Small intestine (tissue), 7 donors: ENCODE data around the gene ANKRD2. TPM values are rescaled to one million over a fixed set of nuclear protein-coding genes. Genes with fewer than 3 reads are reported as not detected.

Experiments
- DNase-seq, 2 donors: peaks; one replicate each; pipeline versions ENCODE4 v3.0.0 to v3.0.0-alpha.2; 2013
- FAIRE-seq: peaks from 2 replicates; lab custom pipeline; 2012; peaks lifted over from hg19 to GRCh38; lab: Jason Lieb, UNC
- H3K27ac ChIP-seq, 3 donors: one replicate each; pipeline ENCODE4 v1.5.1; 2013; ENCODE audit warnings: low read length in 2 of 3, mild to moderate bottlenecking in 2 of 3, control low read depth in 1 of 3, inconsistent platforms in 1 of 3, low read depth in 1 of 3, moderate library complexity in 1 of 3
- H3K27me3 ChIP-seq, 3 donors: one replicate each; pipeline ENCODE4 v1.6.1; 2013; ENCODE audit warnings: low read length in 3 of 3, inconsistent platforms in 1 of 3; ENCODE audit not compliant: control insufficient read depth in 3 of 3, insufficient read depth in 3 of 3
- H3K36me3 ChIP-seq, 3 donors: one replicate each; pipeline ENCODE4 v1.6.1; 2013; ENCODE audit warnings: low read length in 3 of 3, inconsistent platforms in 1 of 3, low read depth in 1 of 3, mild to moderate bottlenecking in 1 of 3, moderate library complexity in 1 of 3; ENCODE audit not compliant: control insufficient read depth in 3 of 3, insufficient read depth in 2 of 3
- H3K4me1 ChIP-seq, 3 donors: one replicate each; pipeline ENCODE4 v1.6.1; 2013; ENCODE audit warnings: low read length in 2 of 3, inconsistent platforms in 1 of 3, low read depth in 1 of 3, mild to moderate bottlenecking in 1 of 3, moderate library complexity in 1 of 3; ENCODE audit not compliant: control insufficient read depth in 3 of 3, insufficient read depth in 2 of 3
- H3K4me3 ChIP-seq, 3 donors: one replicate each; pipeline ENCODE4 v1.5.1; 2013; ENCODE audit warnings: low read length in 3 of 3, control low read depth in 1 of 3, inconsistent platforms in 1 of 3, low read depth in 1 of 3, mild to moderate bottlenecking in 1 of 3, moderate library complexity in 1 of 3
- H3K9me3 ChIP-seq, 2 donors: one replicate each; pipeline ENCODE4 v1.6.1; 2013; ENCODE audit warnings: low read depth in 1 of 2, low read length in 1 of 2; ENCODE audit not compliant: control insufficient read depth in 2 of 2, insufficient read depth in 1 of 2
- WGBS, 3 donors: extraction: QIAGEN DNeasy Blood & Tissue Kit; methylation state at CpG; one replicate each; pipeline ENCODE4 v1.1.7; 2013; 5-methylcytosine and 5-hydroxymethylcytosine counted together
- polyA plus RNA-seq, 4 donors: library from polyadenylated mRNA; stranded (reverse) in 3 of 4; unstranded in 1 of 4; fragments of 200-250 nt in 3 of 4; fragments of 120-200 nt in 1 of 4; gene quantifications; one replicate each; pipeline versions ENCODE4 v1.2.1 to v1.2.3, GENCODE V29; 2013
- donor health status: healthy with polysubstance abuse.
- donor health status: control.
- donor health status: control.
- donor health status: Bipolar disorder and iron deficiency.
- donor health status: healthy.

Gene ANKRD2
- polyA plus RNA-seq, 4 donors = 0.04 to 8.6 (median 2.0) TPM

DNA sequence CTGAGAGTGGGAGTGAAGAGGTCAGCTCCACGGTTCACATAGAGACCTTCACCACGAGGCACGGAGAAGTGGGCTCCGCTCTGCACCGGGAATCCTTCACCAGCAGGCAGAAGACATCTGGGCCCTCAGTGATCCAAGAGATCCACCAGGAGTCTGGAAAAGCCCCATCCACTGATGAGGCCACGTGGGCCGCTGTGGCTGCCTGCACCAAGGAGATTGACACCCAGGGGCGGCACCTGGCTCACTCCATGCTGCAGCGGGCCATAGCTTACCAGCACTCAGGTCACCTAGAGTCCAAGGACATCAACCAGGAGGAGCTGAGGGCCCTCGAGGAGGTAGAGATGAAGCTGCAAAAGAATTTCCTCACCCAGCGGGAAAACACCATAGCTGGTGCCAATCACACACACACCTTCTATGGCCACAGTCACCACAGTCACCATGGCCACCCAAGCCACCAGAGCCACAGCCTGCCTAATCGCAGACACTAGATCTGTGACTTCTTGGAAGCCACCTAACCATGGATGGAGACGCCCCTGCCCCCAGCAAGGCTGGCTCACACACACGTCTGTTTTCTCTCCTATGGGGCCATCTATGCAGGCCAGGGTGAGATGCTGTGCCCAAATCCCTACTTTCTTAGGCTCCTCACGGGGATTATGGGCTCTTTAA lies 17.6 kb downstream of the ANKRD2 start:
- WGBS, 3 donors = 80 to 86% (median 86%) methylated on average over 15 of the region's 15 CpGs
- DNase-seq (no peak), FAIRE-seq (no peak)
- no peaks in the 10 kb centered on the region for H3K27me3 ChIP-seq
- H3K4me3 ChIP-seq = no peak overlapping the region
- peaks cover 0 to 7% (median 0%) of the 10 kb centered on the region in 3 donors for H3K36me3 ChIP-seq
- H3K4me1 ChIP-seq = peaks cover 0 to 14% (median 0%) of the 10 kb centered on the region in 3 donors
- no peak overlapping the region for H3K27ac ChIP-seq
- H3K9me3 ChIP-seq = no peaks in the 10 kb centered on the region

DNA sequence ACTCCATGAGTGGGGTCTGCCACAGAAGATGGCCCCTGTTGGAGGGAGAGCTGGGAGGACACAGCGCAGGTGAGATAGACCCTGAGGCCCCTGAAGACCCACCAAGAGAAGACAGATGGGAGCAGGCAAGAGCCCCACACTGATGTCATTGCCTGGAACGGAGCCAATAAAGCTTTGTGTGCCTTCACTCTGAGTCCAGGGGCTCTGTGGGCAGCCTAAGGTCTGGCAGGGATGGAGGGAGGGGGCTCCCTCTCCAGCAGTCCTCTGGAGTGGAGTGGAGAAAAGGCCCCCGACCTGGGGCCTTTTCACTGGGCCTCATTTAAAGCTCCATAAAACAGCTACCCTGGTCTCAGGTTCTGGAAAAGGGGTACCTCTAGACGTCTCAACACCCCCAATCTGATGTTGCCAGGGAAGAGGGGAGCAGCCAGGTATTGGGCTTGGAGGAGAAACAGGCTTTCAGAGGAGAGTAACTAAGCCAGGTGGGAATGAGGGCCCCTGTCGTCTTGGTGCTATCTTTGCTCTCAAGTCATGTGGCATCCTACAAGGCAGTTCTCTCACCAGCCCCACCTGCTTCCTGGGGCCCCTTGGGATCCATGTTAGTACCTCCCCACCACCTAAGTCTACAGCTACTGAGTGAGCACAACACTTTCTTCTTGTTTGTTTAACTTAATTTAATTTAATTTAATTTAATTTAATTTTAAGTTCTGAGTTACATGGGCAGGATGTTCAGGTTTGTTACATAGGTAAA lies 18.3 kb downstream of the ANKRD2 start:
- Histone ChIP-seq H3K9me3 (no peaks in the 10 kb centered on the region), H3K27ac (no peak overlapping the region), H3K27me3 (no peaks in the 10 kb centered on the region), H3K4me1 (peaks cover 0 to 14% (median 0%) of the 10 kb centered on the region in 3 donors), H3K4me3 (no peak overlapping the region), H3K36me3 (peaks cover 0 to 7% (median 0%) of the 10 kb centered on the region in 3 donors)
- DNase-seq = peak in 1 of 2 donors; percentile 51
- no peak for FAIRE-seq
- WGBS, 3 donors = 68 to 69% (median 68%) methylated on average over 5 of the region's 5 CpGs

- Histone ChIP-seq H3K27ac (no peak overlapping the region), H3K27me3 (no peaks in the 10 kb centered on the region), H3K9me3 (no peaks in the 10 kb centered on the region), H3K4me1 (peaks cover 0 to 14% (median 0%) of the 10 kb centered on the region in 3 donors), H3K4me3 (no peak overlapping the region), H3K36me3 (peaks cover 0 to 7% (median 0%) of the 10 kb centered on the region in 3 donors)
- DNase-seq = no peak
- 78 to 93% (median 89%) methylated on average over 4 of the region's 4 CpGs for WGBS, 3 donors
- FAIRE-seq = no peak
Measured at GRCh38 chr10:97593421-97593820, 20.8 kb downstream of the ANKRD2 start.

- Histone ChIP-seq H3K36me3 (no peaks in the 10 kb centered on the region), H3K9me3 (no peaks in the 10 kb centered on the region), H3K27ac (peak overlapping the region in 1 of 3 donors; percentile 64), H3K4me3 (no peak overlapping the region), H3K4me1 (peaks cover 0 to 2% (median 0%) of the 10 kb centered on the region in 3 donors), H3K27me3 (no peaks in the 10 kb centered on the region)
- DNase-seq = peak in 1 of 2 donors; percentile 47
- FAIRE-seq = no peak
- WGBS, 3 donors = 39 to 56% (median 45%) methylated on average over 10 of the region's 10 CpGs
Measured at GRCh38 chr10:97596101-97597082, 23.8 kb downstream of the ANKRD2 start.

GRCh38 chr10:97597778-97598177 lies 25.2 kb downstream of the ANKRD2 start:
- WGBS, 3 donors = 86 to 92% (median 91%) methylated on average over 2 of the region's 2 CpGs
- DNase-seq = no peak
- Histone ChIP-seq H3K27me3 (no peaks in the 10 kb centered on the region), H3K36me3 (peaks cover 0 to 3% (median 0%) of the 10 kb centered on the region in 3 donors), H3K4me1 (no peaks in the 10 kb centered on the region), H3K27ac (no peak overlapping the region), H3K4me3 (no peak overlapping the region), H3K9me3 (no peaks in the 10 kb centered on the region)
- no peak for FAIRE-seq

GRCh38 chr10:97598407-97599271 lies 26.1 kb downstream of the ANKRD2 start:
- no peaks in the 10 kb centered on the region for H3K4me1 ChIP-seq
- 94 to 97% (median 96%) methylated on average over 19 of the region's 19 CpGs for WGBS, 3 donors
- DNase-seq = no peak
- H3K27me3 ChIP-seq = no peaks in the 10 kb centered on the region
- H3K9me3 ChIP-seq = no peaks in the 10 kb centered on the region
- FAIRE-seq = no peak
- H3K36me3 ChIP-seq = peaks cover 0 to 3% (median 0%) of the 10 kb centered on the region in 3 donors
- H3K4me3 ChIP-seq = peak overlapping the region in 1 of 3 donors; percentile 4
- H3K27ac ChIP-seq = no peak overlapping the region

DNA sequence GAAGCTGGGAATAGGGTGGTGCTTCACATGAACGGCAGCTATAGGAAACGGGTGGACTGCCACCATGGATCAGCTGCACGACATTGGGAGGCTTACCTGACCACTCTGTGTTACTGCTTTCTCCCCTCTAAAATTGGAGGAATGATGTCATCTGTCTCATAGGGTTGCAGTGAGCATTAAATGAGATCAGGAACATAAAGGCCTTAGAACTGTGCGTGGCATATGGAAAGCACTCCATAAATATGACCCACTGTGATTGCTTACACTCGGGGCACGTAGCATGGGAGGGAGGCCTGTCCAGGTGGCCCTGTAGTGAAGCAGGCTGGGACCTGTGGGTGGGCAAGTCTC lies 26.7 kb downstream of the ANKRD2 start:
- Histone ChIP-seq H3K27ac (no peak overlapping the region), H3K9me3 (no peaks in the 10 kb centered on the region), H3K36me3 (peaks cover 0 to 3% (median 0%) of the 10 kb centered on the region in 3 donors), H3K4me1 (no peaks in the 10 kb centered on the region), H3K4me3 (peak overlapping the region in 1 of 3 donors; percentile 4), H3K27me3 (no peaks in the 10 kb centered on the region)
- FAIRE-seq (no peak), DNase-seq (no peak)
- 80 to 87% (median 82%) methylated on average over 6 of the region's 6 CpGs for WGBS, 3 donors
